Astrocyte (in vitro differentiated cells and primary cell): ENCODE data around the gene KCNG4.

Source experiments
- CTCF ChIP-seq: IDR thresholded peaks from 2 replicates; pipeline ENCODE4 v1.5.1; 2011; ENCODE audit warnings: low read depth, mild to moderate bottlenecking, inconsistent platforms, low read length, moderate library complexity; ENCODE audit not compliant: insufficient read depth
- EZH2 ChIP-seq: IDR thresholded peaks from 2 replicates; pipeline ENCODE4 v1.6.1; 2012; ENCODE audit warnings: mild to moderate bottlenecking, low read length, inconsistent platforms; ENCODE audit not compliant: insufficient read depth

- TF ChIP-seq CTCF (no peak), EZH2 (no peak)
Observed at GRCh38 chr16:84243732-84244131, 3.9 kb upstream of the KCNG4 start.
